Measurements from ENCODE around the gene AKAP6.

AKAP6 gene

DNA sequence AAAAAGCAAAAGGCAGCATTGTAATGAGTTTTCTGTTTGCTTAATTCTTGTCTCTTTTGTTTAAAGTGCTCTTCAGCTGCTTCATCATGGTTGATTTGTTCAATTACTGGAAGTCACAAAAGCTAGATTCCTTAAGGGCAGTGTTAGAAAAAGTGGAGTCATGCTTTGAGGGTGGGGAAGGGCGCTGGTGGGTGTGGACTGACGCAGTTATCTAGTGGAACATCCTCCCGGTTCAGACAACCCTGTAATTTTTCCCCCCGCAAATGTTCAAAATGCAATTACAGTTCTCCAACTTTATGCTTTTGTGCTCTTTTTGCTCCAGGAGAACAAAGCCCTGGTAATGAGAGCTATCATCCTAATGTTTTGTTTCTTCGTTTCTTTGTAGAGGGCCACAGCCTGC, 2.1 kb downstream of the AKAP6 start:
- peak; percentile 24 for DNase-seq

- DNase-seq: no peak
Observed at GRCh38 chr14:32332415-32333316, 3.6 kb downstream of the AKAP6 start.

- no peak for DNase-seq
Observed at GRCh38 chr14:32336702-32337101, 7.6 kb downstream of the AKAP6 start.

DNA sequence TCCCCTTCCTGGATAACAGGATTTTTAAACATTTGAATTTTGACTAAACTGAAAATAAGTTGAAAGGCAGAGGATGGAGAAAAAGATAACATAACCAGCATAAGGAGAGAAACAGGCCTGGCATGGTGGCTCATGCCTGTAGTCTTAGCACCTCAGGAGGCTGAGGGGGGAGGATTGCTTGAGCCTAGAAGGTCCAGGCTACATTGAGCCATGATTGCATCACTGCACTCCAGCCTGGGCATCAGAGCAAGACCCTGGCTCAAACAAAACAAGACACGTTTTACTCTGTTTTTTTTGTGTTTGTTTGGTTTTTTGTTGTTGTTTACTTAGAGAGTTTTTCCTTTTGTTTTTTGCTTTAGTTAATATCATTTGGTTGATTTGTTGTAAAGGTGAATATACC, 8.7 kb downstream of the AKAP6 start:
- DNase-seq: no peak

GRCh38 chr14:32339188-32339587, 10.1 kb downstream of the AKAP6 start:
- no peak for DNase-seq

GRCh38 chr14:32341947-32342846, 13.1 kb downstream of the AKAP6 start:
- DNase-seq: no peak

DNA sequence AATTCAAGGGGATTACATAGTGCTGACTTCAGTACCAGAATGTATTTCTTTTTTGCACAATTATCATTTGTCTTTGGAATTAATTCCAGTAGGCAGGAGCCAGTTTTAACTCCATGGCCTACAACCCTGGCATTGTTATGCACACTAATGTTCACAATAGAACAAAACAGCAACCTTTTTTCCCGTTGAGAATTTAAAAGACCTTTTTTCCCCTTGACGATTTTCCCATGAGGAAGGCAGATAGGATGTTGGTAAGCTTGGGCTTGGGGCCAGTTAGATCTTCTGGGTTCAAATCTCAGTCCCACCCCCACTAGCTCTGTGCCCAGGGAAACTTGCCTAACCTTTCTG, 13.7 kb downstream of the AKAP6 start:
- no peak for DNase-seq

DNA sequence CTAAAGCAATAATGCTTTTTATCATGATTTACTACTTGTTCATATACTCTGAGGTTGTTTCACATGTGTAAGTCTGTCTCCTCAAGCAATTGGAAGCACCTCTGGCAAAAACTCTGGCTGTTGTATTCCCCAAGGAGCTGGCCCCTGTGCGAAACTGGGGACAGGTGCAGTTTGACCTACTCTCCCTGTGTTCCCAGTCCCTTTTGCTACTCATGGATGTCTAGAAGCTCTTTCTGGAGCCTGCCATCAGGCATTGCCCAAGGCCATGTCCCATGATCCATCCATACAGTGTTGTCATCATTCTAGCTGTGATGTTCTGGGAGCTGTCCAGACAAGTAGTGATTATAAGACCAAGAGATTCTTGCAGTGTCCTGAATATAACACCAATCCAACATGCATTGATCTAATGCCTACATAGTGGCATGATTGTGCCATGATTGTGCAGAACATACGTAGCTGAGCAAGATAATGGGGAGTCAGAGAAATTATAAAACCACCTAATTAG, 14.9 kb downstream of the AKAP6 start:
- DNase-seq: no peak

DNA sequence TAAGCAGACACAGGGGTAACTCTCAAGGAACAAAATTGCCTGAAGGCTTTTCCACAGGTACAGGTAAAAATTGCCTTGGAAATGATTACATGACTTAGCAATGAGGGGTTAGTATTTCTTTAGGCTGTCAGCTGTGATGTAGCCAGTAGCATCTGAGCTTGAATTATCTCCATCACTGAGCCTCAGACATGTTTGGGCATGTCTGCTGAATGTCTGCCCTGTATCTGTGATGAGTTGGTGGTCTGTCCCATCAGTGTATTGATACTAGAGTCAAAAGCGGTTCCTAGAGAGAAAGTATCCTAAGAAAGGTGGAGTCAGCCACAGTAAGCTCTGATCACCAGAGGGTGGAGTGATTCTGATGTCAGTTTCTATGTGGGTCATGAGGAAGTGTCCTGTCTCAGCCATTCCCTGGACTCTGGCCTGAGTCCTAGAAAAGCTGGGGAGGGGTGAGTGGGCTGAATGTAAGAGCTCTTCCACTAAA, 16.3 kb downstream of the AKAP6 start:
- no peak for DNase-seq

- no peak for DNase-seq
Observed at GRCh38 chr14:32349322-32349721, 20.2 kb downstream of the AKAP6 start.

- no peak for DNase-seq
Observed at GRCh38 chr14:32350020-32350419, 20.9 kb downstream of the AKAP6 start.

GRCh38 chr14:32352631-32353030, 23.5 kb downstream of the AKAP6 start:
- DNase-seq: no peak

GRCh38 chr14:32354716-32355115, 25.6 kb downstream of the AKAP6 start:
- no peak for DNase-seq

GRCh38 chr14:32358781-32359180, 29.7 kb downstream of the AKAP6 start:
- no peak for DNase-seq

DNA sequence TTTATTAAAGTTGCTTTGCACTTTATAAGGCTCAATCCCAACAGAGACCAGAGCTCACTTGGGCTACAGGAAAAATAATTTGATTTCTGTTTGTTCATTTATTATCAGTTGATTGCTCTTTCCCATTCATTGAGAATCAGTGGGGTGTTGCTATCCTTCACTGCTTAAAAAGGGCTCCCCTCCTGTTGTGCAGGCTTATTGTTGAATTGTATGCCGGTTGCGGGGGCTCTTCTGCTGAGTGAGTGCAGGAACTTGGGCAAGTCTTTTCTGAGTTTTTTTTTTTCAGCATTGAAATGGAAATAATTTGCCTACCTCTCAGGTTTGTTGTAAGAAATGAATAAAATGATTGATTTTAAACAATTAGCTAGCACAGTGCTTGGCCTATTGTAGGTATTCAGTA, 32.6 kb downstream of the AKAP6 start:
- DNase-seq: no peak

DNA sequence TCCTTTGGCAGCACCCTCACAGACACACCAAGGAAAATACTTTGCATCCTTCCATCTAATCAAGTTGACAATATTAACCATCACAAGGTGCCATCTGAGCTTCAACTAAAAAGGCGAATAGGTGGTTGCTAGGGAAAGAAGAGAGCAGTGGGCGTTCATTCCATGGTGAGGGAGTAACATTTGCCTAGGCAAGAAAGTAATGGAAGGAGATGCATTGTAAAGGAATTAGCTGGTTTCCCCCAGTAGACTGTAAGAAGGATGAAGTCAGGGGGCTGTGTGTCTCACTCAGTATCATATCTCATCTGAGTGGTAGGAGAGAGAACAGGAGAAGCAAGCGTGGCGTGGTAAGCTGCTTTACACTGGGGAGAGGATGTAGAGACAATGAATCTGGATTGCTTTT, 34.7 kb downstream of the AKAP6 start:
- DNase-seq: no peak

GRCh38 chr14:32364941-32365340, 35.8 kb downstream of the AKAP6 start:
- no peak for DNase-seq

- DNase-seq: no peak
Observed at GRCh38 chr14:32366256-32366879, 37.3 kb downstream of the AKAP6 start.

GRCh38 chr14:32366986-32367385, 37.9 kb downstream of the AKAP6 start:
- DNase-seq: peak; percentile 15

GRCh38 chr14:32367516-32367915, 38.4 kb downstream of the AKAP6 start:
- no peak for DNase-seq

- DNase-seq: no peak
Observed at GRCh38 chr14:32368107-32368506, 39.0 kb downstream of the AKAP6 start.

DNA sequence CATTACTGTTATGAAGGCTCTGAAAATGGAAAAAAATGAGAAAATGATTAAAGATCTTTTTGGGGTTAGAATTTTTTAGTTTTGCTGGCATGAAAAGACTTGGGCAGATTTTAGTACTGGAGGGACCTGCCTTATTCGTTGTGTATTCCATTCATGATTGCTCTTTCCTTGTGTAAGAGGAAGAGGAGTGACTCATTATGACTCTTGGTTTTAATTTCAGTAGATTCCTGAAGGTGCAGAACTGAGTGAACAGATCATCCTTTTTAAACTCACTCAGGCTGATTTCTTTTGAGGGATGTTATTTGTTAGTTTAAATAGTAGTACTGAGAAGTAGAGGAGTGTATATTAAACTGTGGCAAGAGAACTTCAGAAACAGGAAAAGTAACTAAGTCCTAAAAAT, 41.6 kb downstream of the AKAP6 start:
- no peak for DNase-seq

GRCh38 chr14:32372154-32372553, 43.1 kb downstream of the AKAP6 start:
- DNase-seq: no peak
